ENCODE results near the gene ALDH6A1.
A peak's percentile ranks its signal among the peaks of the same experiment; 100 is the strongest.

Gene ALDH6A1

GRCh38 chr14:74049876-74050495 lies 34.3 kb downstream of the ALDH6A1 start:
- no peak overlapping the region for H3K4me3 ChIP-seq (ENCODE audit: low read depth, low read length)
- no peak for DNase-seq (ENCODE audit: low read depth)
- no peak for TF ChIP-seq CTCF (IDR thresholded peaks at IDR 0.05; ENCODE audit: low read depth, low read length, missing control alignments)

- TF ChIP-seq CTCF (IDR thresholded peaks at IDR 0.05; ENCODE audit: low read depth, low read length, missing control alignments) = no peak
- no peak overlapping the region for H3K4me3 ChIP-seq (ENCODE audit: low read depth, low read length)
- DNase-seq (ENCODE audit: low read depth) = no peak
Measured at GRCh38 chr14:74048281-74048680, 36.0 kb downstream of the ALDH6A1 start.

GRCh38 chr14:74045522-74045921 lies 38.7 kb downstream of the ALDH6A1 start:
- H3K4me3 ChIP-seq (ENCODE audit: low read depth, low read length) = no peak overlapping the region
- no peak for TF ChIP-seq CTCF (IDR thresholded peaks at IDR 0.05; ENCODE audit: low read depth, low read length, missing control alignments)
- no peak for DNase-seq (ENCODE audit: low read depth)

- H3K4me3 ChIP-seq (ENCODE audit: low read depth, low read length) = no peak overlapping the region
- DNase-seq (ENCODE audit: low read depth) = no peak
- TF ChIP-seq CTCF (IDR thresholded peaks at IDR 0.05; ENCODE audit: low read depth, low read length, missing control alignments) = no peak
Measured at GRCh38 chr14:74042296-74042695, 42.0 kb downstream of the ALDH6A1 start.

GRCh38 chr14:74038020-74038859 lies 46.0 kb downstream of the ALDH6A1 start:
- TF ChIP-seq CTCF (IDR thresholded peaks at IDR 0.05; ENCODE audit: low read depth, low read length, missing control alignments) = peak; percentile 42
- no peak for DNase-seq (ENCODE audit: low read depth)
- H3K4me3 ChIP-seq (ENCODE audit: low read depth, low read length) = no peak overlapping the region

- TF ChIP-seq CTCF (IDR thresholded peaks at IDR 0.05; ENCODE audit: low read depth, low read length, missing control alignments) = no peak
- no peak for DNase-seq (ENCODE audit: low read depth)
Measured at GRCh38 chr14:74035556-74035955, 48.7 kb downstream of the ALDH6A1 start.

More at GRCh38 chr14:74035556-74035955, 48.7 kb downstream of the ALDH6A1 start:
- H3K4me3 ChIP-seq (ENCODE audit: low read depth, low read length) = no peak overlapping the region

Data from GM12864 (cell line).